H4 (cell line): ENCODE data around the gene NFE2L2. TPM values are rescaled to one million over a fixed set of nuclear protein-coding genes. Genes with fewer than 3 reads are reported as not detected.
"Not testable (repeated sequence)": the region's sequence is repeated elsewhere in the genome, so short reads cannot be mapped to it uniquely, and the experiment has no call there.

ENCODE experiments used
- DNase-seq: peaks from one replicate; pipeline ENCODE4 v3.0.0-alpha.2; 2015; ENCODE audit warnings: low spot score
- total RNA-seq: library from RNA; depleted of rRNA; stranded (reverse); fragments of >200 nt; shearing (Covaris generic); gene quantifications from 2 replicates; pipeline ENCODE4 v1.2.3, GENCODE V29; 2014; rRNA removed

Gene NFE2L2
- total RNA-seq, result 116 and 128 TPM in 2 replicates

GRCh38 chr2:177264693-177265587 lies at the start of gene NFE2L2:
NFE2L2 (minus strand) TSS chr2:177264727; CDS start chr2:177264576, 151 bp downstream.
- peak; percentile 76 for DNase-seq

- peak; percentile 76 for DNase-seq
Observed at GRCh38 chr2:177314194-177314593, 49.7 kb upstream of the NFE2L2 start.

- DNase-seq, result peak; percentile 16
Observed at GRCh38 chr2:177313162-177313781, 48.7 kb upstream of the NFE2L2 start.

GRCh38 chr2:177312562-177312961 lies 48.0 kb upstream of the NFE2L2 start:
- DNase-seq, result no peak

- not testable (repeated sequence) for DNase-seq
Observed at GRCh38 chr2:177309672-177310309, 45.3 kb upstream of the NFE2L2 start.

GRCh38 chr2:177306550-177306949 lies 42.0 kb upstream of the NFE2L2 start:
- DNase-seq, result no peak

- DNase-seq, result no peak
Observed at GRCh38 chr2:177303939-177304338, 39.4 kb upstream of the NFE2L2 start.

GRCh38 chr2:177302552-177302951 lies 38.0 kb upstream of the NFE2L2 start:
- DNase-seq, result no peak

- peak; percentile 69 for DNase-seq
Observed at GRCh38 chr2:177298191-177298590, 33.7 kb upstream of the NFE2L2 start.

GRCh38 chr2:177296040-177296439 lies 31.5 kb upstream of the NFE2L2 start:
- DNase-seq, result no peak

- peak; percentile 41 for DNase-seq
Observed at GRCh38 chr2:177295484-177295883, 31.0 kb upstream of the NFE2L2 start.

- DNase-seq, result no peak
Observed at GRCh38 chr2:177291701-177292100, 27.2 kb upstream of the NFE2L2 start.

GRCh38 chr2:177289824-177290628 lies 25.5 kb upstream of the NFE2L2 start:
- DNase-seq, result peak; percentile 22

- DNase-seq, result no peak
Observed at GRCh38 chr2:177287814-177288213, 23.3 kb upstream of the NFE2L2 start.

GRCh38 chr2:177285892-177286715 lies 21.6 kb upstream of the NFE2L2 start:
- DNase-seq, result peak; percentile 35

GRCh38 chr2:177284531-177284930 lies 20.0 kb upstream of the NFE2L2 start:
- DNase-seq, result no peak

- DNase-seq, result no peak
Observed at GRCh38 chr2:177283906-177284305, 19.4 kb upstream of the NFE2L2 start.

GRCh38 chr2:177282787-177283572 lies 18.5 kb upstream of the NFE2L2 start:
- no peak for DNase-seq

GRCh38 chr2:177282181-177282641 lies 17.7 kb upstream of the NFE2L2 start:
- DNase-seq, result peak; percentile 36
